ENCODE measurements around the gene YIF1A. TPM values are rescaled to one million over a fixed set of nuclear protein-coding genes. Genes with fewer than 3 reads are reported as not detected.
"Not testable (repeated sequence)": the region's sequence is repeated elsewhere in the genome, so short reads cannot be mapped to it uniquely, and the experiment has no call there.

The YIF1A gene
- polyA plus RNA-seq, 4 donors, result 51.4 to 68.7 (median 57.8) TPM

- no peak for DNase-seq (ENCODE audit: low read depth in 4 of 4, low spot score in 2 of 4)
Measured at GRCh38 chr11:66326261-66327111, 37.5 kb upstream of the YIF1A start.

DNA sequence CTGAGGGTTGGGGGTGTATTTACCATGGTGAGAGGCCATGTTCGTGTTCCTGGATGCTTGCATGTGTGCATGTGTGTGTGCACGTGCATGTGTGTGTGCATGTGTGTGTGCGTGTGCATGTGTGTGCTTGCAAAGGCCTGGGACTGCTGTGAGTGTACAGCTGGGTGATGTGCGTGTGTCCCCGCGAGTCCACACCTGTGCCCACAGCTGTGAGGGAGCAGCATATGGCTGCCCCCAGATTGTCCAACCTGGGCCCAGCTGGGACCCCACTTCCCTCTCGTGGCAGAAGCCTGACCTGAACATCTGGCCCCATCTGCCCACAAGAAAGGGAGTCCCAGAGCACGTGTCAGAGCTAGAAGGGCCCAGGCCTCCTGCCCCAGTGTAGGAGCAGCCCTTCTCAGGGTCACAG is 36.3 kb upstream of the YIF1A start:
- DNase-seq (ENCODE audit: low read depth in 4 of 4, low spot score in 2 of 4), result no peak

DNA sequence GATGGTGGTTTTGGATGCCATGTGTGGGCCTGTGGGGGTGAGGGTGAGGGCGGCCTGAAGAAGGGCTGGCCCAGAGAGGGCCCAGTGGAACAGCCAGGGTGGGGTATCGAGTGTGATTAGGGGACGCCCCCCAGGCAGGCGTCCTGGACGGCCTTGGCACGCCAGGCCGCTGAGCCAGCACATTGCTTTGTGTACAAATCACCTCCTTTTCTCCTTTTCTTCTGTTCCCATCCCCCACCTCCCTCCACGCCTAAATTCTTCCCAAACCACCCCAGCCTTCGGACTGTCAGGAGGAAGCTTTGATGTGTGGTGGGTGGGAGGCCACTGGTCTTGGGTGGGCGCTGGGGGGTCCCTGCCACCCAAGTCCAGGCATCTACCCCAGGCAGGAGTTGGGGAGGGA is 35.7 kb upstream of the YIF1A start:
- no peak for DNase-seq (ENCODE audit: low read depth in 4 of 4, low spot score in 2 of 4)

DNA sequence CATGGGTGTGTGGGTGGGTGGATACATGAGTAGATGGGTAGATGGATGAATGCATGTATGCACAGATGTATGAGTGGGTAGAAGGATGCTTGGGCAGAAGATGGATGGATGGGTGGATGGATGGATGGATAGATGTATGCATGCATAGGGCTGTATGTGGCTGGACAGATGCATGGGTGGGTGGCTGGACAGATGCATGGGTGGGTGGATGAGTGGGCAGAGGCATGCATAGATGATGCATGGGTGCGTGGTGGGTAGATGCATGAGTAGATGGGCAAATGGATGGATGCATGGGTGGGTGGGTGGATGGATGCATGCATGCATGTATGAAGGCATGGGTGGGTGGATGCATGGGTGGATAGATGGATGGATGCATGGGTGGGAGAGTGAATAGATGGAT is 34.7 kb upstream of the YIF1A start:
- no peak for DNase-seq (ENCODE audit: low read depth in 4 of 4, low spot score in 2 of 4)

DNA sequence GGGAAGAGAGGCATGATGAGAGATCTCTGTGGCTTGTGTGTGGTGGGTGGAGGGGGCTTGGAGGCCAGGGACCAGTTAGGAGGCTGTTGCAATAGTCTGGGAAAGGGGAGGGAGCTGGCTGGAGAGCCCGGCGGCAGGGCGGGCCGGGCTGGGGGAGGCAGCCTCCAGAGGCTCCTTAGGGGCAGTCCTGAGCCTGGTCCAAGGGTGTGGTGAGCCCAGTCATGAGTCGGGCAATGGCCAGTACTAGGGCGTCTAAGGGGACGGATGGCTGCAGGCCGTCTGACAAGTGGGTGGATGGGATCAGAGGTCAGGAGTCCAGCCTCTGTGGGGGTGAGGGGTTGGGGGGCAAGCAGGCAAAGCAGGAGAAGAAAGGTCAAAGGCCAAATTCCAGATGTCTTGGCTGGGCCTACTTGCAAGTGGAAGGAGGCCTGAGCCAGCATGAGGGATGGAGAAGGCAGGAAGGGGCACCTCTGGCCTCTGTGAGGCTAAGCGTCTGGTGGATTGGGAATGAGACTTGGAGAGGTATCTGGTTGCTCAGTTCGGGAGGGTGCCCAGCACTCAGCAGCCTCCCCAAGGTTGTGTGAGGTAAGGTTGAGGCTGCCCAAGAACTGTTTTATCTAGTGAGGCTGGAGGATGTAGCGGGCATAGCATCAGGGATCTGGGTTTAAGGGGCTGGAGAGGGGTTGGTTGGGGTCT is 33.9 kb upstream of the YIF1A start:
- DNase-seq (ENCODE audit: low read depth in 4 of 4, low spot score in 2 of 4), result no peak

GRCh38 chr11:66321606-66322005 is 32.7 kb upstream of the YIF1A start:
- no peak for DNase-seq (ENCODE audit: low read depth in 4 of 4, low spot score in 2 of 4)

GRCh38 chr11:66320748-66321147 is 31.8 kb upstream of the YIF1A start:
- DNase-seq (ENCODE audit: low read depth in 4 of 4, low spot score in 2 of 4), result not testable (repeated sequence)

DNA sequence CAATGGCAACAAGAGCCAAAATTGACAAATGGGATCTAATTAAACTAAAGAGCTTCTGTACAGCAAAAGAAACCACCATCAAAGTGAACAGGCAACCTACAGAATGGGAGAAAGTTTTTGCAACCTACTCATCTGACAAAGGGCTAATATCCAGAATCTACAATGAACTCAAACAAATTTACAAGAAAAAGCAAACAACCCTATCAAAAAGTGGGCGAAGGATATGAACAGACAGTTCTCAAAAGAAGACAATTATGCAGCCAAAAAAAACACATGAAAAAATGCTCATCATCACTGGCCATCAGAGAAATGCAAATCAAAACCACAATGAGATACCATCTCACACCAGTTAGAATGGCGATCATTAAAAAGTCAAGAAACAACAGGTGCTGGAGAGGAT is 31.3 kb upstream of the YIF1A start:
- not testable (repeated sequence) for DNase-seq (ENCODE audit: low read depth in 4 of 4, low spot score in 2 of 4)

- no peak for DNase-seq (ENCODE audit: low read depth in 4 of 4, low spot score in 2 of 4)
Measured at GRCh38 chr11:66318600-66318970, 29.6 kb upstream of the YIF1A start.

GRCh38 chr11:66317723-66318599 is 29.0 kb upstream of the YIF1A start:
- no peak for DNase-seq (ENCODE audit: low read depth in 4 of 4, low spot score in 2 of 4)

GRCh38 chr11:66317322-66317722 is 28.4 kb upstream of the YIF1A start:
- DNase-seq (ENCODE audit: low read depth in 4 of 4, low spot score in 2 of 4), result peak in 1 of 4 donors; percentile 68

DNA sequence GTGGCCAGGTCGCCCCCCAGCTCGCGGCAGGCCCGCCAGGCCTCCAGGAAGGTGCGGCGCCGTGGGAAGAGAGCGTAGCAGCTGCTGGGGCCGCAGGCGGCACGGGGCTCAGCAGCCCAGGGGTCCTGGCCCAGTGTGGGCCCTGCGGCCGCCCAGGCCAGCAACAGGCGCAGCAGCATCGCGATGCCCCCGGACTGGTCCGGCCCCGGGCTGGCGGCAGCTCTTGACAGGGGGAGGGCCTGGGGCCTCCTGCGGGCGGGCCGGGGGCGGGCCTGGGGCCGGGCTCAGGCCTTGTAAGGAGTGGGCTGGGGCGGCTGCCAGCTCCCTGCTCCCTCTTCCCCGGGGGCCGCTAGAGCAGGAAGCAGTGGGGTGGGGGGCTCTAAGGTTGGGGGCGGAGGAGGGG is 27.9 kb upstream of the YIF1A start, which contains the start of gene CD248:
Gene CD248, minus strand, starts transcription at position 196 of the 403 bp plus-strand sequence. Its CDS starts 17 bp downstream, at position 179.
- DNase-seq (ENCODE audit: low read depth in 4 of 4, low spot score in 2 of 4), result peak in 1 of 4 donors; percentile 64

- no peak for DNase-seq (ENCODE audit: low read depth in 4 of 4, low spot score in 2 of 4)
Measured at GRCh38 chr11:66315921-66316811, 27.2 kb upstream of the YIF1A start.

DNA sequence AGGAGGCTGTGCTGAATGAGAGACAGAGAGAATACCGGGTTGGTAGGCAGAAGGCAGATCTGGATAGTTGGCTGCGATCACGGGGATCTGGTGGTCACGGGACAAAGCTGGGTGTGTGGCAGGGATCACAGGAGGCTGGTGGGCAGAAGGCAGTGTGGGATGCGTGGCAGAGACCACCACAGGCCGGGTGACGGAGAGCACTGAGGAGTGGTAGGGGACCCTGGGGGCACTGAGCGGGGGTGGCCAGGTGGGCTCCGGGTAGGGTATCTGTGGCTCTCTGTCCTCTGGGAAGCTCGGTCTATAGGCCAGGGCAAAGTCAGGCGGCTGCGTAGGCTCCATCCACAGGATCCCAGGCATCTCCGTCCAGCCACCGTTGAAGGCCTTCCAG is 26.5 kb upstream of the YIF1A start:
- no peak for DNase-seq (ENCODE audit: low read depth in 4 of 4, low spot score in 2 of 4)

GRCh38 chr11:66314561-66315497 is 25.9 kb upstream of the YIF1A start:
- no peak for DNase-seq (ENCODE audit: low read depth in 4 of 4, low spot score in 2 of 4)

GRCh38 chr11:66314186-66314501 is 25.2 kb upstream of the YIF1A start:
- no peak for DNase-seq (ENCODE audit: low read depth in 4 of 4, low spot score in 2 of 4)

DNA sequence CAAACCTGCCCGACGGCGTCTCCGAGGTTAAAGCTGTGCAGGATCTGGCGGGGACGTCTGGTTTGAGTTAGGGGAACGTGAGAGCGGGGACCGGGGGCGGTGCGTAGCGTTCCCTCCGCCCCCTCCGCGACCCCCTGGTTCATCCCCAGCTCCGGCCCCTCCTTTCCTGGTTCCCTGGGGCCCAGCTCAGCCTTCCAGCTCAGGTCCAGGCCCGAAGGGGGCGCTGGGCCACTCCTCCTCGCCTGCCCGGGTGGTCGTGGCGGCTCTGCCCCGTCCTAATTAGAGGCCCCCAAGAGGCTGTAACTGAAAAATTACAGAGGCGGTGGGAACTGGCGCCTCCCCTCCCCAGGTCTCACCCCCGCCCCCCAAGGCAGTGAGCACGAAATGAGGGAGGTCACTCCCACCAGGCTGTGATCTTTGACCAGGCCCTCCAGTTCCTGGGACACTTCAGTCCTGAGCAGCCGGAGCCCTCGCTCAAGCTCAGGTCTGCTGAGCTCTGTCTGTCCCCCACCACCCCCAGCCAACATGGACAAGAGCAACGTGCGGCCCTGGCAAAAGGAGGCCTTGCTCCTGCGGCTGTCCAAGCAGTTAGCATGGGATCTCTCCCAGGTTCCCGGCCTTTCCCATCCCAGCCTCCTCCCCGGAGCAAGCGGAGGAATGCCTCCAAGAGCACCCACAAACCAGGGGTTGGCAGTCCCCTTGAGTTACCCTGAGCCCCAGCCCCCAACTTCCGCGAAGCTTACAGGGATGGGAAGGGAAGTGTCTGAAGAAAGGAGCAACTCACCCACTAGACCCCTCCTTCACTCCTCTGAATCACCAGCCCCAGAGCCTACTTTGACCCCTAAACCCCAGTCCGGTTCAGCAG is 24.6 kb upstream of the YIF1A start:
- peak in 1 of 4 donors; percentile 65 for DNase-seq (ENCODE audit: low read depth in 4 of 4, low spot score in 2 of 4)

Measured in left renal cortex interstitium (tissue), 4 donors.